Body of pancreas (tissue), 4 donors: ENCODE data around the gene ZNF512B.

Experiments
- POLR2A ChIP-seq, 3 donors: fragments of 450-650 bp; IDR thresholded peaks; one replicate each; pipeline ENCODE4 v1.6.1; 2016; ENCODE audit warnings: antibody characterized with exemption in 3 of 3, mild to moderate bottlenecking in 2 of 3
- TF ChIP-seq, protein P1 (sequence below), 7 experiments: fragments of 450-650 bp in 4 of 7; fragments of 200-600 bp in 3 of 7; sonication (generic) in 3 of 7; IDR thresholded peaks; one replicate each; pipeline ENCODE4 v1.5.1; 2016 to 2019; ENCODE audit warnings: antibody characterized with exemption in 7 of 7

DNA sequence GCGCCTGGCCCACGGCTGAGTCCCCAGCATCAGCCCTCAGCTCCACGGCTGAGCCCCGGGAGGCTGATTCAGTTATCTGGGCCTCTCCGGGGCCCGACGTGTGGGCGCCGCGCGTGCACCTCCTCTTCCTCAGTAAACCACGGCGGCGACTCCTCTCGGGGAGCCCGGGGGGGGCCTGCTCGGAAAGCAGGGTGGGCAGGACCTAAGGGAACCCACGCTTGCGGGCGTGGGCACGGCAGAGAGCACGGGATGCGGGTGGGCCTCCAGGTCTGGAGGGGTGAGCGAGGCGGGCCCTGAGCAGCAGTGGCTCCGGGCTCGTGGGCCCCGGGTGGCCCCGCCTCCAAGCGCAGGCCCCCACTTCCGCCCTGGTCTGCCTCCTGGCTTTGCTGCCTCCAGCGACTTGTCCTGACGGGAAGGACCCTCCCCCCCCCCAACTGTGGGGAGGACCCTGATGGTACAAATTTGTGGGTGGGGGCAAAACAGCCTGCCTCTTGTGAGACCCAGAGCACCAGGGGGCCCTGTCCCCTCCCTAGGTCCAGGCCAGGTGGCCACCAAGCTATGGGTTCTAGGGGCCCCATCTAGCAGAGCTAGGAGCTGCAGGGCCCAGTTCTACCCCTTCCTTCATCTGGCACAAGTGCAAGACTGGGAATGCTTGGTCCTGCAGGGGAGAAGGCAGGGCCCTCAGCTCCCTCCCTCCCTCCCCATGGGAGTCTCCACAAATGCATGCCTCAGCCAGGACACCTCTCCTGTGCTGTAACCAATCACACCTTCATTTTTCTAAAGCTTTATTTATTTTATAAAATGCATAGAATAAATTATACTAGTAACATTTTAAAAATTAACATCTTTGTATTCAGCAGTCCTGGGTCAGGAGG lies 30.4 kb downstream of the ZNF512B start:
- TF ChIP-seq, protein P1, sequence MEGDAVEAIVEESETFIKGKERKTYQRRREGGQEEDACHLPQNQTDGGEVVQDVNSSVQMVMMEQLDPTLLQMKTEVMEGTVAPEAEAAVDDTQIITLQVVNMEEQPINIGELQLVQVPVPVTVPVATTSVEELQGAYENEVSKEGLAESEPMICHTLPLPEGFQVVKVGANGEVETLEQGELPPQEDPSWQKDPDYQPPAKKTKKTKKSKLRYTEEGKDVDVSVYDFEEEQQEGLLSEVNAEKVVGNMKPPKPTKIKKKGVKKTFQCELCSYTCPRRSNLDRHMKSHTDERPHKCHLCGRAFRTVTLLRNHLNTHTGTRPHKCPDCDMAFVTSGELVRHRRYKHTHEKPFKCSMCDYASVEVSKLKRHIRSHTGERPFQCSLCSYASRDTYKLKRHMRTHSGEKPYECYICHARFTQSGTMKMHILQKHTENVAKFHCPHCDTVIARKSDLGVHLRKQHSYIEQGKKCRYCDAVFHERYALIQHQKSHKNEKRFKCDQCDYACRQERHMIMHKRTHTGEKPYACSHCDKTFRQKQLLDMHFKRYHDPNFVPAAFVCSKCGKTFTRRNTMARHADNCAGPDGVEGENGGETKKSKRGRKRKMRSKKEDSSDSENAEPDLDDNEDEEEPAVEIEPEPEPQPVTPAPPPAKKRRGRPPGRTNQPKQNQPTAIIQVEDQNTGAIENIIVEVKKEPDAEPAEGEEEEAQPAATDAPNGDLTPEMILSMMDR (IDR thresholded peaks at IDR 0.05): no peak
- no peak for TF ChIP-seq POLR2A (IDR thresholded peaks at IDR 0.05)
